NCI-H1105 treated with DMSO at 0.1 percent for 48 hours (cell line): ENCODE data around the gene PXMP4.

Experiments
- DNase-seq: peaks from one replicate; lab custom pipeline; 2025; lab: John Stamatoyannopoulos, UW

Gene PXMP4

GRCh38 chr20:33668466-33669155 lies 51.5 kb downstream of the PXMP4 start:
- no peak for DNase-seq

- DNase-seq = peak; percentile 82
Observed at GRCh38 chr20:33667676-33668465, 52.2 kb downstream of the PXMP4 start.

GRCh38 chr20:33667245-33667675 lies 52.9 kb downstream of the PXMP4 start:
- peak; percentile 57 for DNase-seq

- peak; percentile 99 for DNase-seq
Observed at GRCh38 chr20:33666293-33667244, 53.5 kb downstream of the PXMP4 start, which contains the start of gene ACTL10. TSS of gene ACTL10 (plus strand) at chr20:33666943. CDS start at chr20:33667498, 555 bp downstream.

GRCh38 chr20:33664762-33665144 lies 55.4 kb downstream of the PXMP4 start:
- no peak for DNase-seq

GRCh38 chr20:33664085-33664761 lies 55.9 kb downstream of the PXMP4 start:
- no peak for DNase-seq

GRCh38 chr20:33663161-33664084 lies 56.7 kb downstream of the PXMP4 start:
- DNase-seq = peak; percentile 75

- DNase-seq = no peak
Observed at GRCh38 chr20:33662172-33662571, 57.9 kb downstream of the PXMP4 start, which contains the start of gene C20orf144. TSS of gene C20orf144 (plus strand) at chr20:33662327. CDS start at chr20:33662346, 19 bp downstream.

GRCh38 chr20:33660685-33661058 lies 59.4 kb downstream of the PXMP4 start:
- DNase-seq = no peak

- DNase-seq = no peak
Observed at GRCh38 chr20:33660035-33660684, 60.0 kb downstream of the PXMP4 start.

GRCh38 chr20:33659341-33660034 lies 60.6 kb downstream of the PXMP4 start:
- no peak for DNase-seq

GRCh38 chr20:33658929-33659328 lies 61.2 kb downstream of the PXMP4 start:
- no peak for DNase-seq

- no peak for DNase-seq
Observed at GRCh38 chr20:33658510-33658909, 61.6 kb downstream of the PXMP4 start.

GRCh38 chr20:33657704-33658095 lies 62.4 kb downstream of the PXMP4 start:
- DNase-seq = no peak

GRCh38 chr20:33656783-33657703 lies 63.1 kb downstream of the PXMP4 start:
- DNase-seq = no peak

GRCh38 chr20:33656010-33656782 lies 63.9 kb downstream of the PXMP4 start:
- DNase-seq = no peak

- DNase-seq = no peak
Observed at GRCh38 chr20:33655164-33655563, 64.9 kb downstream of the PXMP4 start.
